NT2/D1 (cell line): ENCODE data around the gene OTOS.

Source experiments
- YY1 ChIP-seq: IDR thresholded peaks from 2 replicates; pipeline ENCODE4 v1.6.1; 2011; ENCODE audit not compliant: insufficient read length, insufficient read depth
- ZNF274 ChIP-seq: IDR thresholded peaks from 2 replicates; pipeline ENCODE4 v1.6.1; 2011; ENCODE audit warnings: mild to moderate bottlenecking, low read depth, low read length

DNA sequence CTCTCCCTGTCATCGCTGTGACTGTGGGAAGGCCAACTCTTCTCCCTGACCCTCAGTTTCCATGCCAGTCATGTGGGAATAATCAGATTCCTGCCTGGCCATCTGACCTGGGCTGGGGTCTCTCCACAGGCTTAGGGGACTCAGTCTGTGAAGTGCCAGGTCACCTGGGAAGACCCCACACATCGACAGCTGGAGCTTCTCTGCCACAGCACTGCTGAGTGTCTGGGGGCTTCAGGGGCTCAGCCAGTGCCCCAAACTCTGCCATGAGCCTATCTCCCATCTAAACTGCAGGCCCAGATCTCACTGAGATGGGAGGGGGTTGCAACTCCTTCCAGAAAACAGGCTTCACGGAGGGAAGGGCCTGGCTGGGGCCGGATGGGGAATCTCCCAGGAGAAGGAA, 42.0 kb upstream of the OTOS start:
- no peak for TF ChIP-seq YY1
- no peak for TF ChIP-seq ZNF274
